Glomerular endothelial cell (primary cell): ENCODE results near the gene FDPS. TPM values are rescaled to one million over a fixed set of nuclear protein-coding genes. Genes with fewer than 3 reads are reported as not detected.

Experiments used
- DNase-seq: peaks from one replicate; pipeline ENCODE4 v3.0.0-alpha.2; 2011; ENCODE audit warnings: low read depth, low spot score; ENCODE audit errors: extremely low read depth
- total RNA-seq: library from RNA; depleted of rRNA; stranded (reverse); fragments of >200 nt; gene quantifications from 2 replicates; pipeline ENCODE4 v1.2.3, GENCODE V29; 2015

The FDPS gene
- total RNA-seq, 1 donor from 2014 or later = 319 TPM

GRCh38 chr1:155352631-155353030 is 44.0 kb downstream of the FDPS start:
- DNase-seq = no peak

GRCh38 chr1:155360051-155360450 is 51.4 kb downstream of the FDPS start:
- DNase-seq = no peak

Other genes with a start within 250 kb of the FDPS start
- 19.2 and 25.1 TPM in 2 replicates for gene EFNA4, start 245.1 kb upstream of the FDPS start, total RNA-seq
- 1.5 and 4.0 TPM in 2 replicates for gene EFNA3, start 230.0 kb upstream of the FDPS start, total RNA-seq
- gene EFNA1, start 181.0 kb upstream of the FDPS start, total RNA-seq = 77.9 and 195 TPM in 2 replicates
- 21.0 and 29.1 TPM in 2 replicates for gene SLC50A1, start 173.0 kb upstream of the FDPS start, total RNA-seq
- gene DPM3, start 168.3 kb upstream of the FDPS start, total RNA-seq = 41.0 and 45.0 TPM in 2 replicates
- 121 and 150 TPM in 2 replicates for gene KRTCAP2, start 135.6 kb upstream of the FDPS start, total RNA-seq
- gene TRIM46, start 135.0 kb upstream of the FDPS start, total RNA-seq = 9.9 and 11.8 TPM in 2 replicates
- gene THBS3, start 101.0 kb upstream of the FDPS start, total RNA-seq = 12.5 and 18.2 TPM in 2 replicates
- 44.3 and 45.6 TPM in 2 replicates for gene MTX1, start 100.2 kb upstream of the FDPS start, total RNA-seq
- gene ENTREP3, start 53.4 kb upstream of the FDPS start, total RNA-seq = 26.5 and 46.3 TPM in 2 replicates
- 79.2 and 128 TPM in 2 replicates for gene SCAMP3, start 46.5 kb upstream of the FDPS start, total RNA-seq
- 30.2 and 36.1 TPM in 2 replicates for gene CLK2, start 35.4 kb upstream of the FDPS start, total RNA-seq
- 0.19 and 1.3 TPM in 2 replicates for gene HCN3, start 31.4 kb upstream of the FDPS start, total RNA-seq
- gene PKLR, start 7.4 kb upstream of the FDPS start, total RNA-seq = not detected in 2 replicates
- 22.3 and 33.1 TPM in 2 replicates for gene RUSC1, start 12.0 kb downstream of the FDPS start, total RNA-seq